ENCODE results near the gene ARMC9. TPM values are rescaled to one million over a fixed set of nuclear protein-coding genes. Genes with fewer than 3 reads are reported as not detected.

ARMC9 gene
- total RNA-seq, 1 donor from 2014 or later: 43.1 TPM

DNA sequence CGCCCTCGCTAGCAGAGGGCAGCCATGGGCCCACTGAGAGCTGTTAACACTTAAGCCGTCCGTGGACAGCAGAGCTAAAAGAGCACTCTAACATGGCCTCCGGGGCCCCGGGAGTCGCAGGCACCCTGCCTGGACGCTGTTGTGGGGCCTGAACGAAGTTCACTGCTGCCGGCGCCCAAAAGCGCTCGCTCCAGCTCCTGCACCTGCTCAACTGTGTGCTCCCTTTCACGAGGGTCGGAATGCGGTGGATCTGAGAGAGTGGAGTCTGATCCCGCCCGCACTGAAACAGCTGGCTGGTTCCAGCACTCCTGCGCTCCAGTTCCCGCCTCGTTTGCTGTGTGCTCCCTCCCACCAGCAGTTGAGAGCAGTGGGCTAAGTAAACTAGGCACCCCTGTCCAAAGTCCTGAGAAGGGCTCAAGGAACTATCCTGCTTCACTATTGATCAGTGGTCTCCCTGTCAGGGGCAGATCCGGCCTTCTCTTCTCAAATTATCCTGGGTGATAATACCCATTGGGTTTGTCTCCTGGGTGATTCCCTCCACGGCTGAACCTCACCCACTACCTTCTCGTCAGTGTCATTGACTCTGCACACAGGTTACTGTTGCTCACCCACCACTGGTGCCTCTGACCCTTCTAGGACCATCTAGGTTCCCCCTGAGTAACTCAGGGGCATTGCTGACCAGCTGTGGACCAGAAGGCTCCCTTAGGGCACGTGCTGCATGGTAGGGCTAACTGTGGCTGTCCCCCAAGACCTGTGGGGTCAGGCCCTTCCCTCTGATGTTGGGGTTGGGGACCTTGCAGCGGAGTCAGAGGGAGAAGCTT lies 220.6 kb downstream of the ARMC9 start:
- DNase-seq (no peak), ATAC-seq (peak in 1 of 2 donors; percentile 15)
- H3K27ac ChIP-seq: no peak overlapping the region
- TF ChIP-seq, protein P1, sequence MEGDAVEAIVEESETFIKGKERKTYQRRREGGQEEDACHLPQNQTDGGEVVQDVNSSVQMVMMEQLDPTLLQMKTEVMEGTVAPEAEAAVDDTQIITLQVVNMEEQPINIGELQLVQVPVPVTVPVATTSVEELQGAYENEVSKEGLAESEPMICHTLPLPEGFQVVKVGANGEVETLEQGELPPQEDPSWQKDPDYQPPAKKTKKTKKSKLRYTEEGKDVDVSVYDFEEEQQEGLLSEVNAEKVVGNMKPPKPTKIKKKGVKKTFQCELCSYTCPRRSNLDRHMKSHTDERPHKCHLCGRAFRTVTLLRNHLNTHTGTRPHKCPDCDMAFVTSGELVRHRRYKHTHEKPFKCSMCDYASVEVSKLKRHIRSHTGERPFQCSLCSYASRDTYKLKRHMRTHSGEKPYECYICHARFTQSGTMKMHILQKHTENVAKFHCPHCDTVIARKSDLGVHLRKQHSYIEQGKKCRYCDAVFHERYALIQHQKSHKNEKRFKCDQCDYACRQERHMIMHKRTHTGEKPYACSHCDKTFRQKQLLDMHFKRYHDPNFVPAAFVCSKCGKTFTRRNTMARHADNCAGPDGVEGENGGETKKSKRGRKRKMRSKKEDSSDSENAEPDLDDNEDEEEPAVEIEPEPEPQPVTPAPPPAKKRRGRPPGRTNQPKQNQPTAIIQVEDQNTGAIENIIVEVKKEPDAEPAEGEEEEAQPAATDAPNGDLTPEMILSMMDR (IDR thresholded peaks at IDR 0.05): no peak
- H3K4me1 ChIP-seq: no peaks in the 10 kb centered on the region
- peaks cover 10% of the 10 kb centered on the region for H3K27me3 ChIP-seq (ENCODE audit: low read depth)
- no peak overlapping the region for H3K4me3 ChIP-seq
- H3K36me3 ChIP-seq: no peaks in the 10 kb centered on the region
- no peaks in the 10 kb centered on the region for H3K9me3 ChIP-seq
- intact Hi-C loops (cut with DNase I): no loop called here

DNA sequence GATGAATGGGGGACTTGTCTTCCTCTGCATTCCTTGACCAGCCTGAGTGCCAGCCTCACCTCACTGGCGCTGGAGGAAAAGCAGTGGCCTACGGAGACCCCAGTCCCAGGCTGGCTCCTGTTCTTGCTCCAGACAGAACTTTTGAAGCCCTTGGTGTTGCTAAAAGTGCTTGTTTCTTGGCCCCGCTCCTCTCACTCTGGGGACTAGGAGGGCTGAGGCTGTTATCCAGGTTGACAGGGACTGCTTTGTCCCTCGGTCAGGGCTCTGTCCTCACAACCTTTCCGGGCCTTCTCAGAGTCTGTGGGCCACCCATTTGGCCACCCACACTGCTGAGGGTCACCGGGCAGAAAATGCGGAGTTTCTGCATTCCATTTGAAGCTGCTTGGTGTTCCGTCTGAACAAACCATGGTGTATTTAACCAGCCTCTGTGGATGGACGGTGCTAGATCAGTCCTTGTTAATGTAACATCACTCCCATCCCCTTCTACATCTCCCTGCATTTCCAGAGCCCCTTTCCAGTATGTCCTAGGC lies 222.7 kb downstream of the ARMC9 start:
- Histone ChIP-seq H3K9me3 (no peaks in the 10 kb centered on the region), H3K27me3 (ENCODE audit: low read depth) (peaks cover 10% of the 10 kb centered on the region), H3K36me3 (no peaks in the 10 kb centered on the region), H3K27ac (no peak overlapping the region), H3K4me1 (no peaks in the 10 kb centered on the region), H3K4me3 (no peak overlapping the region)
- no peak for ATAC-seq
- intact Hi-C loops (cut with DNase I): no loop called here
- TF ChIP-seq, protein P1 (IDR thresholded peaks at IDR 0.05): no peak
- DNase-seq: no peak

DNA sequence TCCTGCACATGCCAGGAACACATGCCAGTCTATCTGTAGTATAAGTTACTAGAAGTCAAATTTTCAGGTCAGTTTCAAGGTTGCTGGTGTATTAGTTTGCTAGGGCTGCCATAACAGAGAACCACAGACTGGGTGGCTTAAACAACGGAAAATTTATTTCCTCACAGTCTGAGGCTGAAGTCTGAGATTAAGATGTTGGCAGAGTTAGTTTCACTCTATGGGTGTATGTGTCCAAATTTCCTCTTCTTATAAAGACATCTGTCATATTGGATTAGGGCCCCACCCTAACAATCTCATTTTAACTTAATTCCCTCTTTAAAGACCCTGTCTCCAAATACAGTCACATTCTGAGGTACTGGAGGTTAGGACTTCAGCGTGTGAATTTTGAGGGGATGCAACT lies 223.6 kb downstream of the ARMC9 start:
- Histone ChIP-seq H3K9me3 (no peaks in the 10 kb centered on the region), H3K27me3 (ENCODE audit: low read depth) (peaks cover 3% of the 10 kb centered on the region), H3K4me3 (no peak overlapping the region), H3K36me3 (no peaks in the 10 kb centered on the region), H3K4me1 (no peaks in the 10 kb centered on the region), H3K27ac (no peak overlapping the region)
- intact Hi-C loops (cut with DNase I): no loop called here
- TF ChIP-seq, protein P1 (IDR thresholded peaks at IDR 0.05): no peak
- DNase-seq (no peak), ATAC-seq (no peak)

DNA sequence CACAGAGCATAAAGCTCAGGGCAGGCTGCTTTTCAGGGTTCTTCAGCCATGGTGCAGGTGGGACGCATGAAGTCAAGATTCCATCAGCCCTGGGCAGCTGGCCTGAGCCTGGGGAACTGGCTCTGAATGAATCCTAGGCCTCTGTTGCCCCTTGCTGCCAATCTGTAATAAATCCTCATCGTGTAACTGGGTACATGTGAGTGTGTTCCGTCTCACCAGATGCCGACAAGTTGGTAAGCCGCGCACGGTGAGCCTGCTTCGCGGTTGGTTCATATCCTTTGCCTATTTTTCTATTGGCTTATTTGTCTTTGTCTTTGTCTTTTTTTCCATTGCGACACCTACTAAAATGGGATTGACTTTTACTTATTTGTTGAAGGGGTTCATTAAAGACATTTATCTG lies 224.7 kb downstream of the ARMC9 start:
- DNase-seq (peak; percentile 16), ATAC-seq (no peak)
- no peaks in the 10 kb centered on the region for H3K36me3 ChIP-seq
- no peaks in the 10 kb centered on the region for H3K9me3 ChIP-seq
- TF ChIP-seq, protein P1 (IDR thresholded peaks at IDR 0.05): no peak
- no peaks in the 10 kb centered on the region for H3K4me1 ChIP-seq
- H3K27me3 ChIP-seq (ENCODE audit: low read depth): peaks cover 3% of the 10 kb centered on the region
- no peak overlapping the region for H3K27ac ChIP-seq
- intact Hi-C loops (cut with DNase I): no loop called here
- no peak overlapping the region for H3K4me3 ChIP-seq

Small RNAs within 50 kb of the gene (microRNA-seq; reads per million reads assigned to microRNA genes)
- not detected for gene MIR4777 (ENCODE audit: borderline number of aligned reads)

Other genes with a start within 250 kb of the ARMC9 start
- gene SPATA3, start 202.5 kb upstream of the ARMC9 start, total RNA-seq: not detected
- gene C2orf72, start 161.1 kb upstream of the ARMC9 start, total RNA-seq: 0.97 TPM
- 55.3 TPM for gene PSMD1, start 141.8 kb upstream of the ARMC9 start, total RNA-seq
- gene HTR2B, start 73.6 kb upstream of the ARMC9 start, total RNA-seq: 0.65 TPM
- 80.0 TPM for gene B3GNT7, start 197.1 kb downstream of the ARMC9 start, total RNA-seq